ENCODE results near the gene THAP7. TPM values are rescaled to one million over a fixed set of nuclear protein-coding genes. Genes with fewer than 3 reads are reported as not detected.

Gene THAP7
- total and polyA plus RNA-seq, 2 experiments from 2014 or later: 21.8 to 25.9 TPM

DNA sequence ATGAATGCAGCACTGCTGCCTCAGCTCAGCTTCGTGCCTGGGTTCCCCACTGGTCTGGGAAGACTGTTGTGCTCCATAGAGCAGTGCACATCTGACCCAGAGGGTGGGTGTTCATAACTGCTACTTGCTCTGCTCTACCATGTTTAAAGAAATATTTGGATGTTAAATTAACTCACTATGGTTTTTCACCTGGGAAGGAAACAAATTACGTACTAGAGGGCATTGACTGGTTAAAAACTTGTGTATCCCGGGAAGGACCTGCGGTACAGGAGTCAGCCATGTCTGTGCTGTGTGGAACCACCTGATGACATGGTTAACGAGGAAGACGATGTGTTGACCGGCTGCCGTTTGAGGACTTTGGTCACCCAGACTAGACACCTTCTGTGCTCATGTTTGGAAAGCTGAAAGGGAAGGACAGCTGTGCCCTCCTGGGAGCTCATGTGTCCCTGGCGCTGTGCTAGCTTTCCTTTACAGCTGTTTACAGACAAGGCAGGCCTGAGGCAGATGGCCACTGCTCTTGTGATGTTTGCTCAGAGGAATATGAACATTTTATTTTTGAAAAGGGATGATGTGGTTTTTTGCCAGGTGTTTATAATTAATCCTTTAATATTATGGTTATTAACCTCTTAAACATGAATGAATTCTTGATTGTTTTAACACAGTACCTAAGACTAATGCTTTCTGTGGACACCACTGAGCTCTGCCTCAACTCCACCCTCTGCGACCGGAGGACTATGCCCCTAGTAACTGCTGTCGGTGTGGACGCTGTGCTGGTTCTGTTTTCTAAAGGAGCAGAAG is 49.2 kb downstream of the THAP7 start:
- H3K9me3 Mint-ChIP-seq: no peaks in the 10 kb centered on the region
- Histone ChIP-seq H3F3A (replicated peaks; ENCODE audit: low read depth) (peaks cover 11% of the 10 kb centered on the region; the same call in 1 of the 2 replicates), H3K4me3 (no peak overlapping the region), H3K36me3 (ENCODE audit: insufficient read depth) (peaks cover 21% of the 10 kb centered on the region), H3K9me2 (ENCODE audit: insufficient read depth) (no peaks in the 10 kb centered on the region), H4K20me1 (replicated peaks; ENCODE audit: insufficient read depth) (peaks cover 49% of the 10 kb centered on the region), H3K79me2 (replicated peaks; ENCODE audit: insufficient read depth) (peaks cover 39% of the 10 kb centered on the region), H3K4me1 (ENCODE audit: insufficient read depth) (peaks cover 11% of the 10 kb centered on the region; the same call in 1 of the 2 replicates), H3K27ac (ENCODE audit: low read depth) (no peak overlapping the region), H2AFZ (no peak overlapping the region), H3K4me2 (no peak overlapping the region), H3K27me3 (ENCODE audit: insufficient read depth) (peaks cover 6% of the 10 kb centered on the region; the same call in 1 of the 2 replicates)
- peaks cover 10% of the 10 kb centered on the region; the same call in 2 of the 3 replicates for H3K4me1 Mint-ChIP-seq
- no peak for DNase-seq (ENCODE audit: low spot score)
- peaks cover 7% of the 10 kb centered on the region for H3K27me3 Mint-ChIP-seq (ENCODE audit: insufficient read depth, low read depth, poor library complexity)
- no peak for TF ChIP-seq POLR2AphosphoS5 (IDR thresholded peaks at IDR 0.05; ENCODE audit: low read depth)
- no peak for TF ChIP-seq CREB1 (CRISPR knock-in tag; IDR thresholded peaks at IDR 0.05; ENCODE audit: low read depth)
- TF ChIP-seq, protein P1, sequence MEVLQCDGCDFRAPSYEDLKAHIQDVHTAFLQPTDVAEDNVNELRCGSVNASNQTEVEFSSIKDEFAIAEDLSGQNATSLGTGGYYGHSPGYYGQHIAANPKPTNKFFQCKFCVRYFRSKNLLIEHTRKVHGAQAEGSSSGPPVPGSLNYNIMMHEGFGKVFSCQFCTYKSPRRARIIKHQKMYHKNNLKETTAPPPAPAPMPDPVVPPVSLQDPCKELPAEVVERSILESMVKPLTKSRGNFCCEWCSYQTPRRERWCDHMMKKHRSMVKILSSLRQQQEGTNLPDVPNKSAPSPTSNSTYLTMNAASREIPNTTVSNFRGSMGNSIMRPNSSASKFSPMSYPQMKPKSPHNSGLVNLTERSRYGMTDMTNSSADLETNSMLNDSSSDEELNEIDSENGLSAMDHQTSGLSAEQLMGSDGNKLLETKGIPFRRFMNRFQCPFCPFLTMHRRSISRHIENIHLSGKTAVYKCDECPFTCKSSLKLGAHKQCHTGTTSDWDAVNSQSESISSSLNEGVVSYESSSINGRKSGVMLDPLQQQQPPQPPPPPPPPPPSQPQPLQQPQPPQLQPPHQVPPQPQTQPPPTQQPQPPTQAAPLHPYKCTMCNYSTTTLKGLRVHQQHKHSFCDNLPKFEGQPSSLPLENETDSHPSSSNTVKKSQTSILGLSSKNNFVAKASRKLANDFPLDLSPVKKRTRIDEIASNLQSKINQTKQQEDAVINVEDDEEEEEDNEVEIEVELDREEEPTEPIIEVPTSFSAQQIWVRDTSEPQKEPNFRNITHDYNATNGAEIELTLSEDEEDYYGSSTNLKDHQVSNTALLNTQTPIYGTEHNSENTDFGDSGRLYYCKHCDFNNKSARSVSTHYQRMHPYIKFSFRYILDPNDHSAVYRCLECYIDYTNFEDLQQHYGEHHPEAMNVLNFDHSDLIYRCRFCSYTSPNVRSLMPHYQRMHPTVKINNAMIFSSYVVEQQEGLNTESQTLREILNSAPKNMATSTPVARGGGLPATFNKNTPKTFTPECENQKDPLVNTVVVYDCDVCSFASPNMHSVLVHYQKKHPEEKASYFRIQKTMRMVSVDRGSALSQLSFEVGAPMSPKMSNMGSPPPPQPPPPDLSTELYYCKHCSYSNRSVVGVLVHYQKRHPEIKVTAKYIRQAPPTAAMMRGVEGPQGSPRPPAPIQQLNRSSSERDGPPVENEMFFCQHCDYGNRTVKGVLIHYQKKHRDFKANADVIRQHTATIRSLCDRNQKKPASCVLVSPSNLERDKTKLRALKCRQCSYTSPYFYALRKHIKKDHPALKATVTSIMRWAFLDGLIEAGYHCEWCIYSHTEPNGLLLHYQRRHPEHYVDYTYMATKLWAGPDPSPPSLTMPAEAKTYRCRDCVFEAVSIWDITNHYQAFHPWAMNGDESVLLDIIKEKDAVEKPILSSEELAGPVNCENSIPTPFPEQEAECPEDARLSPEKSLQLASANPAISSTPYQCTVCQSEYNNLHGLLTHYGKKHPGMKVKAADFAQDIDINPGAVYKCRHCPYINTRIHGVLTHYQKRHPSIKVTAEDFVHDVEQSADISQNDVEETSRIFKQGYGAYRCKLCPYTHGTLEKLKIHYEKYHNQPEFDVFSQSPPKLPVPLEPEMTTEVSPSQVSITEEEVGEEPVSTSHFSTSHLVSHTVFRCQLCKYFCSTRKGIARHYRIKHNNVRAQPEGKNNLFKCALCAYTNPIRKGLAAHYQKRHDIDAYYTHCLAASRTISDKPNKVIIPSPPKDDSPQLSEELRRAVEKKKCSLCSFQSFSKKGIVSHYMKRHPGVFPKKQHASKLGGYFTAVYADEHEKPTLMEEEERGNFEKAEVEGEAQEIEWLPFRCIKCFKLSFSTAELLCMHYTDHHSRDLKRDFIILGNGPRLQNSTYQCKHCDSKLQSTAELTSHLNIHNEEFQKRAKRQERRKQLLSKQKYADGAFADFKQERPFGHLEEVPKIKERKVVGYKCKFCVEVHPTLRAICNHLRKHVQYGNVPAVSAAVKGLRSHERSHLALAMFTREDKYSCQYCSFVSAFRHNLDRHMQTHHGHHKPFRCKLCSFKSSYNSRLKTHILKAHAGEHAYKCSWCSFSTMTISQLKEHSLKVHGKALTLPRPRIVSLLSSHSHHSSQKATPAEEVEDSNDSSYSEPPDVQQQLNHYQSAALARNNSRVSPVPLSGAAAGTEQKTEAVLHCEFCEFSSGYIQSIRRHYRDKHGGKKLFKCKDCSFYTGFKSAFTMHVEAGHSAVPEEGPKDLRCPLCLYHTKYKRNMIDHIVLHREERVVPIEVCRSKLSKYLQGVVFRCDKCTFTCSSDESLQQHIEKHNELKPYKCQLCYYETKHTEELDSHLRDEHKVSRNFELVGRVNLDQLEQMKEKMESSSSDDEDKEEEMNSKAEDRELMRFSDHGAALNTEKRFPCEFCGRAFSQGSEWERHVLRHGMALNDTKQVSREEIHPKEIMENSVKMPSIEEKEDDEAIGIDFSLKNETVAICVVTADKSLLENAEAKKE (CRISPR knock-in tag; IDR thresholded peaks at IDR 0.05): no peak
- TF ChIP-seq ZNF331 (CRISPR knock-in tag; IDR thresholded peaks at IDR 0.05; ENCODE audit: low read depth): no peak
- TF ChIP-seq EZH2phosphoT487 (IDR thresholded peaks at IDR 0.05; ENCODE audit: unreplicated experiment): no peak
- no peak for TF ChIP-seq JUNB (IDR thresholded peaks at IDR 0.05; ENCODE audit: unreplicated experiment)
- no peak for TF ChIP-seq NANOG (IDR thresholded peaks at IDR 0.05; ENCODE audit: borderline replicate concordance)
- TF ChIP-seq, protein P2, sequence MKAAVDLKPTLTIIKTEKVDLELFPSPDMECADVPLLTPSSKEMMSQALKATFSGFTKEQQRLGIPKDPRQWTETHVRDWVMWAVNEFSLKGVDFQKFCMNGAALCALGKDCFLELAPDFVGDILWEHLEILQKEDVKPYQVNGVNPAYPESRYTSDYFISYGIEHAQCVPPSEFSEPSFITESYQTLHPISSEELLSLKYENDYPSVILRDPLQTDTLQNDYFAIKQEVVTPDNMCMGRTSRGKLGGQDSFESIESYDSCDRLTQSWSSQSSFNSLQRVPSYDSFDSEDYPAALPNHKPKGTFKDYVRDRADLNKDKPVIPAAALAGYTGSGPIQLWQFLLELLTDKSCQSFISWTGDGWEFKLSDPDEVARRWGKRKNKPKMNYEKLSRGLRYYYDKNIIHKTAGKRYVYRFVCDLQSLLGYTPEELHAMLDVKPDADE (IDR thresholded peaks at IDR 0.05): no peak
- TF ChIP-seq, protein P3, sequence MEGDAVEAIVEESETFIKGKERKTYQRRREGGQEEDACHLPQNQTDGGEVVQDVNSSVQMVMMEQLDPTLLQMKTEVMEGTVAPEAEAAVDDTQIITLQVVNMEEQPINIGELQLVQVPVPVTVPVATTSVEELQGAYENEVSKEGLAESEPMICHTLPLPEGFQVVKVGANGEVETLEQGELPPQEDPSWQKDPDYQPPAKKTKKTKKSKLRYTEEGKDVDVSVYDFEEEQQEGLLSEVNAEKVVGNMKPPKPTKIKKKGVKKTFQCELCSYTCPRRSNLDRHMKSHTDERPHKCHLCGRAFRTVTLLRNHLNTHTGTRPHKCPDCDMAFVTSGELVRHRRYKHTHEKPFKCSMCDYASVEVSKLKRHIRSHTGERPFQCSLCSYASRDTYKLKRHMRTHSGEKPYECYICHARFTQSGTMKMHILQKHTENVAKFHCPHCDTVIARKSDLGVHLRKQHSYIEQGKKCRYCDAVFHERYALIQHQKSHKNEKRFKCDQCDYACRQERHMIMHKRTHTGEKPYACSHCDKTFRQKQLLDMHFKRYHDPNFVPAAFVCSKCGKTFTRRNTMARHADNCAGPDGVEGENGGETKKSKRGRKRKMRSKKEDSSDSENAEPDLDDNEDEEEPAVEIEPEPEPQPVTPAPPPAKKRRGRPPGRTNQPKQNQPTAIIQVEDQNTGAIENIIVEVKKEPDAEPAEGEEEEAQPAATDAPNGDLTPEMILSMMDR (conservative IDR thresholded peaks at IDR 0.05; ENCODE audit: low read depth in 2 of 2): no peak
- TF ChIP-seq, protein P4, sequence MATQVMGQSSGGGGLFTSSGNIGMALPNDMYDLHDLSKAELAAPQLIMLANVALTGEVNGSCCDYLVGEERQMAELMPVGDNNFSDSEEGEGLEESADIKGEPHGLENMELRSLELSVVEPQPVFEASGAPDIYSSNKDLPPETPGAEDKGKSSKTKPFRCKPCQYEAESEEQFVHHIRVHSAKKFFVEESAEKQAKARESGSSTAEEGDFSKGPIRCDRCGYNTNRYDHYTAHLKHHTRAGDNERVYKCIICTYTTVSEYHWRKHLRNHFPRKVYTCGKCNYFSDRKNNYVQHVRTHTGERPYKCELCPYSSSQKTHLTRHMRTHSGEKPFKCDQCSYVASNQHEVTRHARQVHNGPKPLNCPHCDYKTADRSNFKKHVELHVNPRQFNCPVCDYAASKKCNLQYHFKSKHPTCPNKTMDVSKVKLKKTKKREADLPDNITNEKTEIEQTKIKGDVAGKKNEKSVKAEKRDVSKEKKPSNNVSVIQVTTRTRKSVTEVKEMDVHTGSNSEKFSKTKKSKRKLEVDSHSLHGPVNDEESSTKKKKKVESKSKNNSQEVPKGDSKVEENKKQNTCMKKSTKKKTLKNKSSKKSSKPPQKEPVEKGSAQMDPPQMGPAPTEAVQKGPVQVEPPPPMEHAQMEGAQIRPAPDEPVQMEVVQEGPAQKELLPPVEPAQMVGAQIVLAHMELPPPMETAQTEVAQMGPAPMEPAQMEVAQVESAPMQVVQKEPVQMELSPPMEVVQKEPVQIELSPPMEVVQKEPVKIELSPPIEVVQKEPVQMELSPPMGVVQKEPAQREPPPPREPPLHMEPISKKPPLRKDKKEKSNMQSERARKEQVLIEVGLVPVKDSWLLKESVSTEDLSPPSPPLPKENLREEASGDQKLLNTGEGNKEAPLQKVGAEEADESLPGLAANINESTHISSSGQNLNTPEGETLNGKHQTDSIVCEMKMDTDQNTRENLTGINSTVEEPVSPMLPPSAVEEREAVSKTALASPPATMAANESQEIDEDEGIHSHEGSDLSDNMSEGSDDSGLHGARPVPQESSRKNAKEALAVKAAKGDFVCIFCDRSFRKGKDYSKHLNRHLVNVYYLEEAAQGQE (IDR thresholded peaks at IDR 0.05; ENCODE audit: unreplicated experiment): no peak
- no peak for TF ChIP-seq STAT1 (IDR thresholded peaks at IDR 0.05; ENCODE audit: unreplicated experiment)
- TF ChIP-seq EZH2 (IDR thresholded peaks at IDR 0.05; ENCODE audit: low read depth, unreplicated experiment): no peak
- TF ChIP-seq ZNF114 (CRISPR knock-in tag; IDR thresholded peaks at IDR 0.05): no peak
- H3K27ac Mint-ChIP-seq: peak overlapping the region; percentile 11; the same call in 1 of the 2 replicates
- no peak overlapping the region for H3K4me3 Mint-ChIP-seq
- peaks cover 46% of the 10 kb centered on the region for H3K36me3 Mint-ChIP-seq (ENCODE audit: low read depth)
- no peak for ATAC-seq
